Adrenal gland (tissue), 5 donors: ENCODE results near the gene LRCH1.

ENCODE experiments used
- POLR2A ChIP-seq, 2 donors: fragments of 450-650 bp; IDR thresholded peaks; one replicate each; pipeline ENCODE4 v1.6.1; 2017; ENCODE audit warnings: antibody characterized with exemption in 2 of 2, mild to moderate bottlenecking in 2 of 2, moderate library complexity in 1 of 2
- TF ChIP-seq, protein P1 (sequence below), 6 experiments: fragments of 450-650 bp in 4 of 6; fragments of 200-600 bp in 2 of 6; sonication (generic) in 1 of 6; IDR thresholded peaks; 1 replicate in 5 of 6; 2 replicates in 1 of 6; pipeline versions ENCODE4 v1.5.1 to v1.8.0; 2016 to 2021; ENCODE audit warnings: antibody characterized with exemption in 6 of 6, mild to moderate bottlenecking in 2 of 6, moderate library complexity in 1 of 6
- donor health status: DM: no; HTN: no; CAD: no.

DNA sequence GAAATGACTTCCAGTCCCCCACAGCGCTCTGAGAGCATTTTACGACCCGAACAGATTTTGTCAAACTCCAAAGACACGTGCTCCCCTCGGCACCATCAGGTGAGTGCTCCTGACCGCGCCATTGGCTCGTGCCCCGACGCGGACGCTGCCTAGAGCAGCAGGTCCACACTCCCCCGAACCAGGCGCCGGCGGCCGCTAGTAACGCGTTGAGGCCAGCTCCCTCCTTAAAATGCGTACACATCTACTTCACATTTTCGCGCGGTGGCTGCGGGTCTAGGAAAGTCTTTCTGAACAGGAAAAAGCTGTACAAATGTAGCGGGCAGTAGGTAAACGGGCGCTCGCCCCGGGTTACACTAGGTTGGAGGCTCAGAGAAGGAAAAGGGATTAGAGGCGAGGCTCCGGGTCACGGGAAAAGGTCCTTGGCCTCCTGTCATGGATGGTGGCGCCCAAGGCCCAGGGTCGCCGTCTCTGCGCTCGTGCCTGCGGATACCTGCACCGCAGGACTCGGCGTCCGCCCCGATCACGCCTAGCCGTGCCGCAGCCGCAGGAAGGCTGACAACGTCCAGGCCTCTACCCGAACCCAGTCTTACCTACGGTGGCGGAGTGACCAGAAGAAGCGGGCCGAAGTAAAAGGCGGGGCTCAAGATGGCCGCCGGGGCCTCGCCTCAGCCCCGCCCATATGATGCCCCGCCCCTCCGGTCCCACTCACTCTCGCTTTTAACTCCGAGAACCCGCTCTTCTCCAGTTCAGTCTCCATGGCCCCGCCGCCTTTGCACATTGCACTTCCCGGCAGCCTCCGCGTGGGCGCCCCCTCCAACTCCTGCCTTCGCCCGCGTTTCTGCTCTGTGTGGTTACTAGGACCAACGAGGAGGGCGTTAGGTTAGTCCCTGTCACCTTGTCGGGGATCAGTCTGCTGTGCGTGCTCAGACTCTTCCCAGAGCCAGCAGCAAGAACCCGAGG is 243.8 kb downstream of the LRCH1 start, which contains the start of gene ESD:
- TF ChIP-seq, protein P1, sequence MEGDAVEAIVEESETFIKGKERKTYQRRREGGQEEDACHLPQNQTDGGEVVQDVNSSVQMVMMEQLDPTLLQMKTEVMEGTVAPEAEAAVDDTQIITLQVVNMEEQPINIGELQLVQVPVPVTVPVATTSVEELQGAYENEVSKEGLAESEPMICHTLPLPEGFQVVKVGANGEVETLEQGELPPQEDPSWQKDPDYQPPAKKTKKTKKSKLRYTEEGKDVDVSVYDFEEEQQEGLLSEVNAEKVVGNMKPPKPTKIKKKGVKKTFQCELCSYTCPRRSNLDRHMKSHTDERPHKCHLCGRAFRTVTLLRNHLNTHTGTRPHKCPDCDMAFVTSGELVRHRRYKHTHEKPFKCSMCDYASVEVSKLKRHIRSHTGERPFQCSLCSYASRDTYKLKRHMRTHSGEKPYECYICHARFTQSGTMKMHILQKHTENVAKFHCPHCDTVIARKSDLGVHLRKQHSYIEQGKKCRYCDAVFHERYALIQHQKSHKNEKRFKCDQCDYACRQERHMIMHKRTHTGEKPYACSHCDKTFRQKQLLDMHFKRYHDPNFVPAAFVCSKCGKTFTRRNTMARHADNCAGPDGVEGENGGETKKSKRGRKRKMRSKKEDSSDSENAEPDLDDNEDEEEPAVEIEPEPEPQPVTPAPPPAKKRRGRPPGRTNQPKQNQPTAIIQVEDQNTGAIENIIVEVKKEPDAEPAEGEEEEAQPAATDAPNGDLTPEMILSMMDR (IDR thresholded peaks at IDR 0.05), result peak in 1 of 6 experiments; percentile 17
- peak; percentile 78 to 90 for TF ChIP-seq POLR2A (IDR thresholded peaks at IDR 0.05)
